ENCODE measurements around the gene ZCCHC14.

Gene ZCCHC14

DNA sequence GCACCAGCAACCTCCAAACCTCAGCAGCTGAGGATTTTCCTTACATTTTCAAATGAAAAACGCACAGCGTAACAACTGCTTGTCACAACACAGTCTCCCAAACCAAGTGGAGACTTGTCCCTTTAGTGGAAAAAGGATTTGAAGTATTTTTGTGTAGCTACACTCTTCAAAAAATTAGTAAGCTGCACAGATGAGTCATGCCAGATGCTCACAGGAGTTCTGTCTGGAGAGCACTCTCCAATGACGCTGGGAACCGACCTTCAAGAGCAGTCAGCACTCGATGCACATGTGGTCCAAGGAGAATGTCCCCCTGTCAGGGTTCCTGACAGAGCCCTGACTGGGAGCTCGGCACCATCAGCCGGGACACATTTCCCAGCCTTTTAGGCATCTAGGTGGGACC, 60.9 kb downstream of the ZCCHC14 start:
- no peak for DNase-seq (ENCODE audit: low spot score)

DNA sequence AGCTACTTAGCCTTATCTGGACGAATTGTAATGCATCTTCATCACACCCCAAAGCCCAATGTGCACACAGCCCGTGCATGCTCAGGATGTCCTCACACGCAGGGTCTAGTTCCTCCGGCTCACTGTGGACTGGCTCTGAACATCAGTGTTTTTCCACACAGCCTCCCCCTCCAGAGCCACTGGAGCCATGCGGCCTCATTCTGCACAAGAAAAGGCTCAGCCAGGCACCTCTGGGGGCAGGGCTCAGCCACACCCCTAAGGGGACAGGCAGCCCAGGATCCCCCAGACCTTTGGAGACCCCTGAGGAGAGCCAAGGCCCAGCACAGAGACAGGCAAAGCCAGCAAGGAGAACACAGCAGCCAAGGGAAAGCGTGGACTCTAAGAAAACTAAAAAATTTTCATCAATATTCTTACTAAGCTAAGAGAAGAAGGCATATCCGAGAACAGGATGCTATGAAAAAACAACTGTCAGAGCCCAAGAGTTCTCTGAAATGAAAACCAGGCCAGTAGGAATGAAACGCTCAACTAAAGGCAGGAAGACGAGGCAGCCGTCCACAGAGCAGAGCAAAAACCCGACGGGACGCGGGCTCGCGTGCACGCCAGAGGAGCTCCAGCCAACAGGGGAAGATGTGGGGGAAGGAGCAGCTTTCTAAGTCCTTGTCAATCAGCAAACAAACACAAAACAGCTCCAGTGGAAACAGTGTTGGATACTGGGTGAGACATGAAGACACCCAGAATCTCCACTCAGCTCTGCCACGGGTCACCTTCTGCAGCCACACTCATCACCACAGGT, 66.2 kb downstream of the ZCCHC14 start:
- no peak for DNase-seq (ENCODE audit: low spot score)

DNA sequence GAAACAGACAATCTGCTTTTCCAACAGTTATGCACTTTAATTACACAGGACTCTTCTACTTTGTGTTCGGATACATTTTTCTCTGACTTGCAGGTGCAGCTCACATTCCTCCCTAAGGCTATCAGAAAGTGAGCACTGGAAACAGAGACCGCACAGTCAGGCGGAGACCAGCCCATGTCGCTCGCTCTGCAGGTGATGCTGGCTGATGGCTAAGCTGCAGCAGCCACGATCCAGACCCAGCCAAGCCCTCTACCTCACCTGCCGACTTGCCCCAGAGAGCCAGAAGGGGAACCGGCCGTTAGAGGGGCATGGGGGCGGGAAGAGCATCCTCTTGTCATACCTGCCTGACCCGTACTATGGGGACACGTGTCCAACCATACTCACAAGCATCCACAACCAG, 66.9 kb downstream of the ZCCHC14 start:
- no peak for DNase-seq (ENCODE audit: low spot score)

DNA sequence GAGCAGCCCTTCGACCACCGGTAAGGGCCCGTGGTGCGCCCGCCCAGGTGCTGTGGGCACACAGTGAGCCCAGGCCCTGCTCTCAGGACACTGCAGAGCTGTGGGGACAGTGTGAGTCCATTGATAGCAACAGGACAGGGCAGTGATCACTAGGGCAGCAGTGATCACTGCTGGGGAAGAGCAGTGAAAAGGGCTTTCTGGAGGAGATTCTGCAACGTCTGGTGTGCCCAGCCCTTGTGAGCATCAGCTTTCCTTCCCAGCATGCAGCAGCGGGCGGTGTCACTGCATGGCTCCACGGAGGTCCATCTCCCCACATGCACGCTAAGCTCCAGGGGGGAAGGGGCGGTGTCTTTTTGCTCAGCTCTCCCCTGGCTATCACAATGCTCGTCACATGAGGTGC, 68.6 kb downstream of the ZCCHC14 start:
- DNase-seq (ENCODE audit: low spot score), result no peak

- no peak for DNase-seq (ENCODE audit: low spot score)
Observed at GRCh38 chr16:87423429-87423828, 69.4 kb downstream of the ZCCHC14 start.

DNA sequence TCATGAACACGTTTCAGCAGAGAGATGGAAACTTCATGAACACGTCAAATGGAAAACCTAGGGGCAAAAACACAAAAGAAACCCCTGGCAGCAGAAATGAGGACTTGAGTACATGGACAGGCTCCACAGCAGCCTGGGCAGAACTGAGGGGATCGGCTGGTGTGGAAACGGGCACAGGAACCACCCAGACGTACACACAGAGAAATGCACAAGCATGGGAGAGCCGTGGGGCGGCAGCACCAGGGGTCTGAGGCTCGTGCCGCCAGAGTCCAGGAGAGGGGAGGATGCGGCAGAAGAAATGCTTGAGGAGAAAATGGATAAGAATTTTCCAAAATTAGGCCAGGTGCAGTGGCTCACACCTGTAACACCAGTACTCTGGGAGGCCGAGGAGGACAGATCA, 70.7 kb downstream of the ZCCHC14 start:
- no peak for DNase-seq (ENCODE audit: low spot score)

GRCh38 chr16:87421003-87421912, 71.6 kb downstream of the ZCCHC14 start:
- no peak for DNase-seq (ENCODE audit: low spot score)

DNA sequence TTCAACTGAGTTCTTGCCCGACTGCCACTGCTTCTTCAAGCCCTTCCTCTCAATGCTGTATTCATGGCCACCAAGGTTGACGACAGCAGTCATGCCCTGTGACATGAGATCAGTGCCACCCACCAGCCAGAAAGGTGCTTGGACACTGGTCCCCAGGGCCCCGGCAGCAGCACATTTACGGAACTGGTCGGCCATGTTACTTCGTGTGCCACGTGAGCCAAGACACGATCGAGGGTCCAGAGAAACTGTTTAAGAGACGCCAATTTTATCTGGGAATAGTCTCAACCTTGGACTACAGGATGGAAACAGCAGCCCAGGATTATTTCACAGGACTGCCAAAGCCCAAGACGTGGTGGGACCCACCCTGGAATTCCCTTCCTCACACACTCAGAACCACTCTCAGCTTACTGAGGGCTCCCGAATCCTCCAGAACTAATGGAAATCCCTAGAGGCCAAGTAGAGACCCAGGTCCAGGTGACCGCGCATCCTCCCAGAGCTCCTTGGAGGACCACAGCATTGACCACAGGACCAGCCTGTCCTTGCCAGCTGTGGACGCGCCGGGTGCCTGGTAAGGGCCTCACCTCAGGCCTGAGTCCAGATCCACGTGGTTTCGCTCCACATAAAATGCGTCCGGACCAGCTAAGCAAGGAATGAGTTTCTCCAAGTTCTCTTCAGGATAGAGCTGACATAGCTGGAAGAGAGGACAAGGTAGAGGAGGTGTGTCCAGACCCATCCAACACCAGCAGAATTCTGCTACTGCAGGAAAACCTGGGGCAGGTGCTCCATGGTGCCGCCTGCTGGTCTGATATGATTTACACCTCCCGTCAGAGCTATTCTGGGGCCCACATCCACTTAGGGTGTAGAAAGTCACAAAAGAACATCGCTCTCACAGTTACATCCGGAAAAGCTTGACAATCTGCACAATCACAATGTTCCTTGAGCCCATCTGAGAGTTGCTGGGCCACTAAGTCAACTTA, 72.5 kb downstream of the ZCCHC14 start:
- DNase-seq (ENCODE audit: low spot score), result no peak

DNA sequence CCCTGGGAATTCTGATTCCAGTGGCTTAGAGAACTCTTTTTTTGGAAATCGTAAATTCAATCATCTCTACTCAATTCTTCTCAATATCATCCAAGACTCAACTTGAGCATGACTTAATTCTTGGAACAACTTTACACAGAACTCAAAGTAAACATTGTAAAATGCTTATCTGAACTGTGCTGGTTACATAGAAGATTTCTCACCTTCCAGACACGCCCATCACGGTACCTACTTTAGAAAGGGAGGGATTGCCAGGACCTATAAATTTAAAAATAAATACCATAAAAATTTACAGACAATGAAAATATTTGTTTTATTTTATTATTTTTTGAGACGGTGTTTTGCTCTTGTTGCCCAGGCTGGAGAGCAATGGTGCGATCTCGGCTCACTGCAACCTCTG, 74.2 kb downstream of the ZCCHC14 start:
- DNase-seq (ENCODE audit: low spot score), result no peak

DNA sequence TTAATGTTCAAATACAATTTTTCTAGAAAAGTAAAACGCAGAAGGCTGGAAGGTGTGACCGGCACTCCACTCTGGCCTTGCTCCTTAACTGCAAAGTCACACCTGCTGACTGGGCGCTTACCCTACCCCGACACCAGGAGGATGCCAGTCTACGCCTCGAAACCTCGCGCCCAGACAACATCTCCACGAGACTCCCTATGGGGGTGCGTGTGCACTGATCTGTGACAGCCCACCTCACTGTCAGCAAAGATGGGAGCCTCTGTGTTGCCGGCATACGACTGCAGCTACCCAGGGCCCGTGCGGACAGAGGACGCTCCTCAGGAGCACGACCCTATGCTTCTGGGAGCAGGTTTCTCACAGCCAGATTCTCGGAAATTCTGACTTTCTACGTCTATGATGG, 74.6 kb downstream of the ZCCHC14 start:
- no peak for DNase-seq (ENCODE audit: low spot score)

GRCh38 chr16:87417528-87417910, 75.3 kb downstream of the ZCCHC14 start:
- no peak for DNase-seq (ENCODE audit: low spot score)

GRCh38 chr16:87416826-87417527, 75.8 kb downstream of the ZCCHC14 start:
- DNase-seq (ENCODE audit: low spot score), result peak; percentile 23

DNA sequence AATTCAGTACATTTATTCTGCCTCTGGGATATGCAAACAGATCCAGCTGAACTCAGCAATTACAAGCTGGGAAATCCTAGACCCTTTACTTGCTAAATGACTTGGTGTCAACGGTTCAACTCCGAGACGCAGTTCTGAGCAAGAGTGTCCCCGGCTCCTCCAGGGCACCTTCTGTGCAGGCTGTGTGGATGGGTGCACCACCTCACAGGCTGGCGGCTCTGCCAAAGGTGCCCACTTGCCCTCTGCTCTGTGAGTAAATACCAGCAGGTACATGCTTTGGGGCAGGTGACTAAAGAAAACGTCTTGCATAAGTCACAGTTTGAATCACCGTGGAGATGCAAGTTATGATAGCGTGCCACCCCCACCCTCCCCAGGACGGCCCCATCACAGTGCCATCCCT, 77.4 kb downstream of the ZCCHC14 start:
- no peak for DNase-seq (ENCODE audit: low spot score)

GRCh38 chr16:87414251-87414680, 78.6 kb downstream of the ZCCHC14 start:
- DNase-seq (ENCODE audit: low spot score), result no peak

- DNase-seq (ENCODE audit: low spot score), result no peak
Observed at GRCh38 chr16:87412996-87413421, 79.8 kb downstream of the ZCCHC14 start.

DNA sequence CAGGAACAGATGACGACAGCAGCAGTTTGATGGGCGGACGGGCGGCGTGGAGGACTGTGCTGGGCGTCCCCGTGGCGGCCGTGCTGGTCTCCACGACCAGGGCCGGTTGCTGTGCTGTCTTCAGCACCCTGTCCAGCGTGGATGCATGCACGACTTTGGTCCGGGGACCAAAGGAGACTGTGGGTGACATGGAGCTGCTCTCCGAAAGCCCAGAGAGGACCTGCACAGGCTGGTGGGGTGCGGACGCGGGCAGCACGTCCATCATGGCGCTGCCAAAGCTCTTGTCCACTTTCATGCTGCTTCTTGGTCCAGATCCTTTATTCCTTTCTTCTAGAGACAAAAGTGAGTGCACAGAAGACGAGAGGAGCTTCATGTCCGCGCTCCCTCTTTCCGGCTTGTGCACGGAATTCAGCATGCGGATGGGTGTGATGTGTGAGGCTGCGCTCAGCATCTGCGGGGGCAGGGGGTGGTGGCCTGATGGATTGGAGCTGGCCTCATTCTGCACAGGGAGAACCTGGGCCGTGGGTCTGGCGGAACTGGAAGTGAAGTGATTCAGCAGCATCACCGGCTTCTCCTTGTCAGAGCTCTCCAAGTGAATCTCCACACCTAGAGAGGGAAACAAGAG, 80.3 kb downstream of the ZCCHC14 start:
- no peak for DNase-seq (ENCODE audit: low spot score)

DNA sequence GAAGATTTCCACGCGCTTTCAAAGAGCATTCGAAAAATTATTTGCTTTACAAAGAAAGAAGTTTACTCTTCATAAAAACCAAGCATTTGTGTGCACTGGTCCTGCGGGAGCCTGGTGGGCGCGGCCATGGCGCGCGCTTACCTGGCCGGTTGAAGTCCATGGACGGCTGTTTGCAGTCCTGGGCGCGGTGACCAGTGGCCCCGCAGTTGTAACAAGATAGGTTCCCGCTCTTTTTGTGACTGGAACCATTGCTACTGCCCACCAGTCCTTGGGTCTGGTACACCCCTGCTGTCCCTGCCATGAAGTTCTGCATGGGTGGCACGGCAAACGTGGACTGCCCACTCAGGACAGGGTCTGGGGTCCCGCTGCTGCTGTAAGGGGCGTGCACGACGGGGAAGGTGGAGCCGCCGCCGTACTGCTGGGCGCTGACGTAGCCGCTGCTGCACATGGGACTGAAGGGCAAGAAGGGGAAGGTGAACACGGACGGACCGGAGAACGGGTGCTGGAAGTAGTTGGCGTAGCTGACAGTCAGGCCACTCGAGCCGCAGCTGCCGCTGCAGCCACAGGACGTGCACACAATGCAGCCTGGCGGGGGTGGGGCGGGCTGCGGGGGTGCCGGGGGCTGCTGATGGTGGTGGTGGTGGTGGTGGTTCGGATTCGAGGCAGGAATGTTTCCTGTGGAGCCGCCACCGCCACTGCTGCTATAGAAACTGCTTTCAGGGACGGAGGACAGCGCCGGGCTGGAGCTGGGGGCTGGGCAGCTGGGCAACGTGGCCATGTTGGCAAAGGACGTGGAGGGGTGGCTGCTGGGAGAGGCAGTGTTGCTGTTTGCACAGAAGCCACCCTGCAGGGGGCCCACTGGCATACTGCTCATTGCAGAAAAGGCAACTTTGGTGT, 81.2 kb downstream of the ZCCHC14 start:
- no peak for DNase-seq (ENCODE audit: low spot score)

DNA sequence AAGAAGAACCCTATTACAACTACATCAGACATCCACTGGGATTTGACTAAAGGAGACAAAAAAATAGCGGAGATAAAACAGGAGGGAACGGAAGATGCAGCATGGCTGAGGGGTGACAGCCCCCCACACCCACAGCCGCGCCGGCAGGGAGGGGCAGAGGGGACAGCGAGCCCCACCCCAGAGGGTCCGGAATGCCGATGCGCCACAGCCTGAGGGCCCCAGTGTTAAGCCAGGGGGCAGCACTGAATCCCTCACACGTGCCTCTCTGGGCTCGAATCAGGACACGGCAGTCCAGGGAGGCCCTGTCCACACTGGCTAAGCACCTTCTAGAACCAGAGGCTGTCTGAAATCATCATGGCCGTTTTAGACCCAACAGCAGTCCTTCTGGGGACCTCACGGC, 81.9 kb downstream of the ZCCHC14 start:
- DNase-seq (ENCODE audit: low spot score), result no peak

- no peak for DNase-seq (ENCODE audit: low spot score)
Observed at GRCh38 chr16:87410530-87410929, 82.3 kb downstream of the ZCCHC14 start.

DNA sequence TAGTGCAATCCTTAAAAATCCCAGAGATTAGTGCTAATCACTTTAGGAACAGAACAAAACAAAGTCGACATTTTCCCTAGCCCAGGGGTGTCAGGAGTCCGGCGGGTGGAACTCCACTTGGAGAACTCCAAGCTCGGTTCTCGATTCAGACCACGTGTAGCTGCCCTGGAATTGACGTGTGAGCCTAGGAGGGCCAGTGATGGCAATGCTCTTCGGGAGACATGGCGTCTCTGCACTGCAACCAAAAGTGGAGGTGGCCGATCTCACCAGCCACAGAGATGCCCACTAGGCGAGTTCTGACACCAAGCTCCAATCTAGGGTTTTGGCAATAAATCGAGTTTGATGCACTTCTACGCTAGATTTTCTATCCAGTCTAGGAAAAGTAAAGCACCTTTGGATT, 83.0 kb downstream of the ZCCHC14 start:
- no peak for DNase-seq (ENCODE audit: low spot score)
